Measurements from ENCODE around the gene KDR.

KDR gene

DNA sequence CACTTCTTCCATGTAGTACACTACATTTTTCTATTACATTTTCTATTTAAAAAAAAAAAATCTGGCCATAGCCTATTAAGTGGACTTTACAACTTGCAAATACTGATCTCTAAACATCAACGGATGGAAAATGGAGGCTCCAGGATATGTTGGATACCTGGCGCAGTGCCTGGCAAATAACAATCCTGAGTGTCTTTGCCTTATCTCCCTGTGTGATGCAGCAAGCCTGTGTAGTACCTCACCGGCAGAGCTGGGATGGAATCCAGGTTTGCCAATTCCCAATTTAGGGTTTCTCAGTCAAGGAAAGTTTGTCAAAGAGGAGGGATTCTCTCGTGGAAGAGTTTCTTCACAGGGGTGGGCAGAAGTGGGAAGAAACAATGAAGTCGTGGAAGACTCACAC is 93.2 kb downstream of the KDR start:
- H3K9ac ChIP-seq (ENCODE audit: low read length): no peak overlapping the region
- no peaks in the 10 kb centered on the region for H3K27me3 ChIP-seq (ENCODE audit: control insufficient read depth, insufficient read depth, low read length)
- H3K4me1 ChIP-seq (ENCODE audit: control insufficient read depth, insufficient read depth, low read length): no peaks in the 10 kb centered on the region
- H3K27ac ChIP-seq (ENCODE audit: low read depth, low read length): no peak overlapping the region
- no peak overlapping the region for H3K4me3 ChIP-seq (ENCODE audit: low read length)
- H3K36me3 ChIP-seq (ENCODE audit: control insufficient read depth, insufficient read depth, low read length): no peaks in the 10 kb centered on the region

DNA sequence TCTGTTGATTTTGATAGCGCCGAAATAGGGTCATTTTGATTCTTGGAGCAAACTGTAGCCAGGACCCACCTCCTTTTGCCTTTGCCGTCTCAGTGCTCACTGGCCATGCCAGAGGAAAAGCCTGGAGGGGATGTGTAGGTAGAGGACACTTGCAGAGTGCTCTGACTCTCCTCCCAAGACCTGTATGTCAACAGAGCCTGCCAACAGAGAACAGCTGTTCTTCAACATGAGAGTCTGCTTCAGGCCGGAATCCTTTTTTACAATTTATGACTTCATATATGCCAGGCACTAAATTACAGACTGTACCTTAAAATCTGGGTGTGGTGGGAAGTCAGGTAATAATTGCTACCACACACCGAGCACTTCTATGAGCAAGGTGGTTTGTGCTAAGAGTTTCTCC is 94.2 kb downstream of the KDR start:
- Histone ChIP-seq H3K9ac (ENCODE audit: low read length) (no peak overlapping the region), H3K36me3 (ENCODE audit: control insufficient read depth, insufficient read depth, low read length) (no peaks in the 10 kb centered on the region), H3K4me3 (ENCODE audit: low read length) (no peak overlapping the region), H3K27ac (ENCODE audit: low read depth, low read length) (no peak overlapping the region), H3K4me1 (ENCODE audit: control insufficient read depth, insufficient read depth, low read length) (no peaks in the 10 kb centered on the region), H3K27me3 (ENCODE audit: control insufficient read depth, insufficient read depth, low read length) (no peaks in the 10 kb centered on the region)

DNA sequence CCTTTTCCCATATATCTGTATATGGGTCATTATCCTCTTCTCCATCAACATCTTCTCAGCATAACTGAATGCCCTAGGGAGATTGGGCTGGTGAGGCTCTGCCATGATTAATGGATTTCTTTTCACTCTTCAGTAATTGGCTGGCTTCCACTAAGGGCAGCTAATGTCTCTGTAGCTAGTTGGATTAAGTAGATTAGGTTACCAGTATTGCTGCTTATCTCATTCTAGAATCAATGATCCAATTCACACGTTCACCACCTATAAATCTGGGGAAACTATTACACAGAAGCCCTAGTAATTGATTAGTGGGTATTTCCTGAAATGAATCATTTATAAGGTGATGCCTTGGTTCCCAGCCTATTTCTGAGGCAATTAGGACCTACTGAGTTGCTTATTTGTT is 94.8 kb downstream of the KDR start:
- Histone ChIP-seq H3K4me1 (ENCODE audit: control insufficient read depth, insufficient read depth, low read length) (no peaks in the 10 kb centered on the region), H3K4me3 (ENCODE audit: low read length) (no peak overlapping the region), H3K27ac (ENCODE audit: low read depth, low read length) (no peak overlapping the region), H3K36me3 (ENCODE audit: control insufficient read depth, insufficient read depth, low read length) (no peaks in the 10 kb centered on the region), H3K9ac (ENCODE audit: low read length) (no peak overlapping the region), H3K27me3 (ENCODE audit: control insufficient read depth, insufficient read depth, low read length) (no peaks in the 10 kb centered on the region)

DNA sequence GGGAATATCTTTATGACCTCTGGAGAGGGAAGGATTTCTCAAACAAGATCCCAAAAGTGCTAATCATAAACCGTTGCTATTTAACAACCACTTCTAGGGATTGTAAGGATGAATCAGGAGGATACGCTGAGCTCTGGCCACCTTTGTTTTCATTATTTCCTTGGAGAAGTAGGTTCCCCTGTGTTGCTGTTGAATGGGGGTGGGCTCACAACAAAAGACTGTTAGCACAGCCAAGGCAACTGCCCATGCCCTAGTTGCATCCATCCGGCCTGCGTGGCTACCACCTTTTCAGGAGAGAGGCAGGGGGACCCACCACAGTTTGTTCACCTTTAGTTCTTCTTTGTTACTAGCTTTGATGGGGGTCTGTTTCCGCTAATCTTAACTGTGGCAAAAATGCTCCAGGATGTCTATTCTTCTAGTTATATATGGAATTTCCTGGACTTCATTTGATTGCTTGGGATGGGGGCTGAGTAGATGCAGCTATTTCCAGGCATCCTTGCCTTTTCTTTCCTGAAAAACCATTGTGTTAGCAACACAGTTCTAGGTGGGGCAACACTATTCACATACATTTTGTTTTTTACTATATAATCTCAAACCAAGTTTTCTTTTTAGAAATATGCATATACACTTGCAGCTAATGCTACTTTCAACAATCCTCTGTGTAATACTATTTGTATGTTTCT is 95.4 kb downstream of the KDR start:
- H3K9ac ChIP-seq (ENCODE audit: low read length): no peak overlapping the region
- no peaks in the 10 kb centered on the region for H3K27me3 ChIP-seq (ENCODE audit: control insufficient read depth, insufficient read depth, low read length)
- no peak overlapping the region for H3K27ac ChIP-seq (ENCODE audit: low read depth, low read length)
- H3K36me3 ChIP-seq (ENCODE audit: control insufficient read depth, insufficient read depth, low read length): no peaks in the 10 kb centered on the region
- H3K4me1 ChIP-seq (ENCODE audit: control insufficient read depth, insufficient read depth, low read length): no peaks in the 10 kb centered on the region
- H3K4me3 ChIP-seq (ENCODE audit: low read length): no peak overlapping the region

DNA sequence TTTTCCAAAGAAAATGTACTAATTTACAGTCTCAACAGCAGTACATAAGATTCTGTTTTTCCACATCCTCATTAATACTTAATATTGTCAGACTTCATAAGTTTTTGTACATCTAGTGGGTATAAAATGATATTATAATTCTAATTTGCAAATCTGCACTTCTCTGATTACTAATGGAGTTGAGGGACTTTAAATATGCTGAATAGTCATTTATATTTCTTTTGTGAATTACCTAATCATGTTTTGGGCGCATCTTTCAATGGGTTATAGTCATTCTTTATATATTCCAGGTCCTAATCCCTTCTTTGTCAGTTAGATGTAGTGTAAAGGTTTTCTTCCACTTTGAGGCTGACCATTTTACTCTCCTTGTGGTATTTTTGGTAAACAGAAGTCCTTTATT is 96.1 kb downstream of the KDR start:
- Histone ChIP-seq H3K36me3 (ENCODE audit: control insufficient read depth, insufficient read depth, low read length) (no peaks in the 10 kb centered on the region), H3K4me3 (ENCODE audit: low read length) (no peak overlapping the region), H3K27me3 (ENCODE audit: control insufficient read depth, insufficient read depth, low read length) (no peaks in the 10 kb centered on the region), H3K27ac (ENCODE audit: low read depth, low read length) (no peak overlapping the region), H3K9ac (ENCODE audit: low read length) (no peak overlapping the region), H3K4me1 (ENCODE audit: control insufficient read depth, insufficient read depth, low read length) (no peaks in the 10 kb centered on the region)

Measured in rectal smooth muscle tissue (tissue), 1 donor.